DND-41 (cell line): ENCODE measurements around the gene SCML2.

Source experiments
- CTCF ChIP-seq: IDR thresholded peaks from 2 replicates; pipeline ENCODE4 v1.5.1; 2012; ENCODE audit warnings: borderline replicate concordance, low read length, moderate library complexity, mild to moderate bottlenecking; ENCODE audit not compliant: poor library complexity, severe bottlenecking; ENCODE audit errors: extremely low read depth
- EZH2 ChIP-seq: IDR thresholded peaks from 3 replicates; pipeline ENCODE4 v1.6.1; 2012; ENCODE audit warnings: borderline replicate concordance, low read depth, mild to moderate bottlenecking, moderate library complexity, low read length, inconsistent platforms; ENCODE audit not compliant: severe bottlenecking

- TF ChIP-seq CTCF (no peak), EZH2 (no peak)
Observed at GRCh38 chrX:18353931-18354368, 538 bp downstream of the SCML2 start.
